RPMI8226 (cell line): Measurements from ENCODE around the gene OR1B1.
A peak's percentile ranks its signal among the peaks of the same experiment; 100 is the strongest.
"Not testable (repeated sequence)": the region's sequence is repeated elsewhere in the genome, so short reads cannot be mapped to it uniquely, and the experiment has no call there.

ENCODE experiments used
- DNase-seq: peaks from one replicate; pipeline ENCODE4 v3.0.0-alpha.2; 2015

Gene OR1B1

GRCh38 chr9:122657527-122657926, at the start of gene OR1B1:
TSS of gene OR1B1 (minus strand) at chr9:122657627.
- DNase-seq = no peak

DNA sequence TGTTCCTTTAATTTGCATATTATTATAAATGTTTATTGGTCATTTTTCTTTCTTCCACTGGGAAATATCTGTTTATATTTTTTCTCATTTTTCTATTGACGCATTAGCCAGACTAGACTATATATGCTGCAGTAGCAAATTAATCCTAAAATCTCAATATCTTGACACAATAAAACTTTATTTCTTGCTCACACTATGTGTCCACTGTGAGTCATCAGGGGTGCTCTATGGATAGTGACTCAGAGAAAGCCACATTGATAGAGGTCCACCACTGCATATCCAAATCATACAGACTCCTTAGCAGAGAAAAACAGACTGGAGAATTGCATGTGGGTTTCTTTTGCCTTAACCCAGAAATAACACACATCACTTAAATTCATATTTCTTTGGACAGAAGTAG, 38.3 kb upstream of the OR1B1 start:
- no peak for DNase-seq

- no peak for DNase-seq
Measured at GRCh38 chr9:122684851-122685250, 27.4 kb upstream of the OR1B1 start.

GRCh38 chr9:122672481-122672880, 15.1 kb upstream of the OR1B1 start:
- DNase-seq = no peak

DNA sequence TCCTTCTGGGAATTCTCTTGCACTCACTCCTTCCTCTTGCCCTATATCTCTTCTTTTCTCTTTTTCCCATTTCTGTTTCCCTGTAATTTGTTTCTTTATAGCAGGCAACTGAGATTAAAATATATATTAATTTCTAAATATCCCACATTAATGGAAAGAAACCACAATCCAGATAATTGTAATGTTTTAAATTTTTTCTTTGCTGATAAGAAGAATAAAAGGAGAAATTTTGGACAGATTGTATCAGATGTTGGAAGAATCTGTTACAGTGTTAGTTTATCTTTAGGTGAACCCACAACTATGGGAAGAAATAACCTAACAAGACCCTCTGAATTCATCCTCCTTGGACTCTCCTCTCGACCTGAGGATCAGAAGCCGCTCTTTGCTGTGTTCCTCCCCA, 4.0 kb upstream of the OR1B1 start, which contains the start of gene OR1L1:
OR1L1 (plus strand) TSS at position 301 of the 400 bp plus-strand sequence; CDS start at position 301, 0 bp downstream.
- no peak for DNase-seq

DNA sequence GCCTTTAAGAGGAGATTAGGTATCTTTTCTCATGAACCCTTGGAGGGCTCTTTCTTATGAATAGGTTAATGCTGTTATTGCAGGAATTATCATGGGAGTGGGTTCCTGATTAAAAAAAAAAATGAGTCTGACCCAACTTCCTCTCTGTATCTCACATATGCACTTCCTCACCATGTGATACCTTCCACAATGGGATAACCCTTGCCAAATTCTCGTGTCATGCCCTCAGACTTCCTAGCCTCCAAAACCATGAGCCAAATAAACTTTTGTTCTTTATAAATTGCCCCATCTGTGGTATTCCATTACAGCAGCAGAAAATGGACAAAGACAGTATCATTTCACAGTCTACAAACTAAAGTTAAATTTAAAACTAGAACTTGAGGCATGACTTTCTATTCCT, 1.0 kb downstream of the OR1B1 start:
- DNase-seq = no peak

DNA sequence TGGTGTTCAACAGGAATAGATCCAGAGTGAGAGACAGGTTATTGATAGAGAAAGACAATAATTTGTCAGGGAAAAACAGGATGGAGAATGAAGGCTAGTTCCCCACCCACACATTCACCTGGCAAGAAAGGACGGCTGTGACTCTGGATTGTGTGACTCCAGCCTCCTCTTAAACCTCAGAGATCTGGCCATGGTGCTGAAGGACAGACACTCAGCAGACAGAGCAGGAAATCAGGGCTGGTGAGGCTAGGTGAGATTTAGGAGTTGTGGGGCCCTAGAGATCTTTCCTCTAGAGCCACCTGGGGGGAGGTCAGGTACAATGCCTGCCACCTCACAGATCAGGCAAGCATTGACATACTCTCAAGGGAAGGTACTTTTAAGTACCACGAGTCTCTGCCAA, 15.2 kb downstream of the OR1B1 start:
- peak; percentile 18 for DNase-seq

DNA sequence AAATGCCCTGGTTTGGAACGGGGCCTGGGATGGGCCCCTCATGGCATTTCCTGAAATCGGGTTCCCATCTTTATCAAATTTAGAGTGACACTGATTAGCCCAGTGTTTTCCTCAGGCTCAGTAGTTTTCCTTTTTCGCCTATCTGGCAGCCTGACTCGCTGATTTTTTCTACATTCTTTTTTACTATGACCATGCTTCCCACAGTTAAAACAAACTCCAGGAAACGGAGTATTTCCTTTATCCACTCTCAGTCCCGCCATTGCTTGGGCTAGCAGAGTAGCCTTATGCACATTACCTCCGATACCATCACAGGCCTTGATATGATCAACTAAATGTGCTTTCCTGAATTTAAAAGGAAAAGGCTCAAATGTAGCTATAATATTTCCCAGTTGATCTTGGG, 37.4 kb downstream of the OR1B1 start:
- no peak for DNase-seq

GRCh38 chr9:122614362-122614761, 43.1 kb downstream of the OR1B1 start, which contains the start of gene OR1Q1:
TSS of gene OR1Q1 (plus strand) at chr9:122614738. CDS start at chr9:122614738, 0 bp downstream.
- no peak for DNase-seq

- DNase-seq = no peak
Measured at GRCh38 chr9:122609804-122610203, 47.6 kb downstream of the OR1B1 start.

GRCh38 chr9:122606587-122606986, 50.8 kb downstream of the OR1B1 start:
- no peak for DNase-seq

DNA sequence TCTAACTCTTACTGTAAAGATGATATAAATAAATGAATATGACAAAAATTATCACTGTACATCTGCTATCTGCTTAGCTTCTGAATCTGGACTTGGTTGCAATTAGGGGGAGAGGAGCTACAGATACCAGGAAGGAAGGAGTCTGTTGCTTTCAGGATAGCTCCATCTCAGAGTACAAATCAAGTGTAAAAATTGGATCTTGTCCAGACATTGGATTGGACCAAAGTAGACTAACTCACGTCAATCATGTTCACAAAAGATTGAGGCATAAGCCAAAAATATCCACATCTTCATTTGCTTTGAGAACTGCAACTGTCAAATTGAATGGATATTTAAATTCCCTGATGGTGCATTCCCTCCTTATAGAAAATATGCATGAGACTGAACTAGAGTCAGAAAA, 51.7 kb downstream of the OR1B1 start:
- no peak for DNase-seq

DNA sequence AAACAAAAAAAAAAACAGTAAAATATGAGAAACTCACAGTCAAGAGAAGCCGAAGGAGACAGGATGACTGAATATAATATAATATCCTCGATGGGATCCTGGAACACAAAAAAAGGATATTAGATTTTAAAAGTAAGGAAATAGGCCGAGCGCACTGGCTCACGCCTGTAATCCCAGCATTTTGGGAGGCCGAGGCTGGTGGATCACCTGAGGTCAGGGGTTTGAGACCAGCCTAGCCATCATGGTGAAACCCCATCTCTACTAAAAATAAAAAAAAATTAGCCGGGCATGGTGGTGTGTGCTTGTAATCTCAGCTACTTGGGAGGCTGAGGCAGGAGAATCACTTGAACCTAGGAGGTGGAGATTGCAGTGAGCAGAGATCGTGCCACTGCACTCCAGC, 74.1 kb downstream of the OR1B1 start, which contains the start of gene OR1L8:
OR1L8 (minus strand) TSS at position 101 of the 400 bp plus-strand sequence. CDS start 14,907 bp downstream, outside the sequence.
- not testable (repeated sequence) for DNase-seq

GRCh38 chr9:122580360-122580759, 77.1 kb downstream of the OR1B1 start:
- DNase-seq = no peak

GRCh38 chr9:122579874-122580273, 77.6 kb downstream of the OR1B1 start:
- no peak for DNase-seq
